NCI-H1930 (cell line): ENCODE data around the gene CZIB.
"Not testable (repeated sequence)": the region's sequence is repeated elsewhere in the genome, so short reads cannot be mapped to it uniquely, and the experiment has no call there.

Source experiments
- DNase-seq, 2 experiments: peaks; one replicate each; lab custom pipeline; 2025; lab: John Stamatoyannopoulos, UW

Gene CZIB

DNA sequence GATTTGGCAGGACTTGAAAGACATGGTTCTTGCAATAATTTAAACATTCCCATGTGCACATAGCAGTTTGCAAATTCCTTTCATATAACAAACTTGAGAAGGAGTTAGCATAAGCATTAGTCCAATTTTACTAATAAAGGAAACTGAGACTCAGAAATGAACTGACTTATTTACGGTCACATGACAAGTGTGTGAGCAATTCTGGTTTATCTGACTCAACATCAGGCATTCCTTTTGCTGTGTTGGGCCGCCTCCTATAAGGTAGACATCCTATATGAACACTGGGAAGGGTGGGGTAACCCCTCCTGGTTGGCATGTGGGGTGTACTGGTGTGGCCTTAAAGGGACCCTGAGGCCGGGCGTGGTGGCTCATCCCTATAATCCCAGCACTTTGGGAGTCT lies 32.3 kb downstream of the CZIB start:
- no peak for DNase-seq

- no peak for DNase-seq
Measured at GRCh38 chr1:53187401-53187800, 33.0 kb downstream of the CZIB start.

DNA sequence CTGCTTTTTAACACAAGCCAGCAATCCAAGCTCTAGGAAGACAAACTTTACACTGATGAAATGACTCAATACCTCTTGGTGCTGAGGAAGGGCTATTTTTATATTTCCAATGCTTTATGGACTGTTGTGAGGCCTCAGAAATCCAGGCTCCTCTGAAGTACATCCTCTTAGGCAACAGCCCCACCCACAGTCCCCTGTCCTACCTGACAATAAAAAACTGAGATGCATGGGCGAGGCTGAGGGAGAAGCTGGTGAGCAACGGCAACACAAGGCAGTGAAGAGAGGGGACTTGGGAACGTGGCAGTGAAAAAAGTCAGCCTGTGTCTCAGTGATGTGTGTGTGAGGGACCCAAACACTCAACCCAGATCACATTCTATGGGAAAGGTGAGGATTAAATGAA lies 33.9 kb downstream of the CZIB start:
- DNase-seq, result no peak

DNA sequence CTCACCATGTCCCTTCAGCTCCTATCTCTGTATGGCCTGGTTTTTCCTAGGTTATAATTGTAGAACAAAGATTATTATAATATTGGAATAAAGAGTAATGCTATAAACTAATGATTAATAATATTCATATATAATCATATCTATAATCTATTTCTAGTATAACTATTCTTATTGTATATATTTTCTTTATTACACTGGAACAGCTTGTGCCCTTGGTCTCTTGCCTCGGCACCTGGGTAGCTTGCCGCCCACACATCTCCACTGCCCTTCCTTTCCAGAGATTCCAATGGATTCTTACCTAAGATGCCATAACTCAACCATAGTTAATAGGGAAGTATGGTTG lies 34.5 kb downstream of the CZIB start:
- DNase-seq, result not testable (repeated sequence)

- DNase-seq, result no peak
Measured at GRCh38 chr1:53183095-53183990, 37.1 kb downstream of the CZIB start.

DNA sequence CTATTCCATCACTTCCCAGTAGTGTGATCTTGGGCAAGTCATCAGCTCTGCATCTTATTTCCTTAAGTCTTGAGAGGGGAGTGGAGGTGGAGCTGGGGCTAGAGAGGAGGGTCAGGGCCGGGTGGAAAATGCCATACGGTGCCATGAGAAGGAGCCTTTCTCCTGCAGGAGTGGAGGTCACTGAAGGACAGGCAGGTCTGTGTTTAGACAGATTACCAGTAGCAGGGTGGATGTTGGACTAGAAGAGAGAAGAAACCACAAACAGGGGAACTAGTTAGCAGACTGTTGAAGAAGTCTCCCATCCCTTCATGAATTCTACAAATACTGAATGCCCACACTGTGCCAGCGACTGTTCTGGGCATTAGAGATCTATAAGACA lies 37.7 kb downstream of the CZIB start:
- no peak for DNase-seq

GRCh38 chr1:53182111-53182593 lies 38.3 kb downstream of the CZIB start:
- peak; percentile 22 to 68 for DNase-seq

DNA sequence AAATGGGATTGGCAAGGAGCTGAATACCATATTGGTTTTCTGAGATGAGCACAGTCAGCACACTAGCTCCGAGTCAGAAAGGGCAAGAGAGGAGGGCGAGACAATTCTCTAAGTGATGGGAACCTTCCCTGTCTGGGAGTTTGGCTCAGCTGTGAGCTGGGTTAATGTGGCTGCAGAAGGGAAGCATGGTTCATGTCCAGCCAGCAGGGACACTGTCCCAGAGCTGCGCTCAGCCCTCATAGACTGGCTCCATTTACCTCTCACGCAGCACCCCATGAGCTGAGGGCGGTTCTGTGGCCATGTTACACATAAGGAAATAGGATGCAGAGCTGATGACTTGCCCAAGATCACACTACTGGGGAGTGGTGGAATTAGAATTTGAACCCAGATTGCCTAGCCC lies 39.5 kb downstream of the CZIB start:
- DNase-seq, result no peak

DNA sequence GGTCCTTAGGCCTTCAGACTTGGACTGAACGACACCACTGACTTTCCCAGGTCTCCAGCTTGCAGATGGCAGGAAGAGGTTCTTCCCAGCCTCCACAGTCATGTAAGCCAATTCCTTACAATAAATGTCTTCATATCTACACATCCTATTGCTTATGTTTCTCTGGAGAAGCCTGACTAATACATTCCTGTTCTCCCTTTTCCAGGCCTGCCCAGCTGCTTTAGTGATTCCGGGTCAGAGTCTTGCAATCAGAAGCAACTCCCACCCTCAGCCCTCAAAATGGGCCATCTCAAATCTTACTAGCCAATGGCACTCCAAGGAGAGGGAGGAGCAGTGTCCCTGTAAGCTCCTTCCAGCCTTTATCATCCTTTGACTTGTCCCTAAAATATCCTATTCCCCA lies 40.2 kb downstream of the CZIB start:
- DNase-seq, result no peak

DNA sequence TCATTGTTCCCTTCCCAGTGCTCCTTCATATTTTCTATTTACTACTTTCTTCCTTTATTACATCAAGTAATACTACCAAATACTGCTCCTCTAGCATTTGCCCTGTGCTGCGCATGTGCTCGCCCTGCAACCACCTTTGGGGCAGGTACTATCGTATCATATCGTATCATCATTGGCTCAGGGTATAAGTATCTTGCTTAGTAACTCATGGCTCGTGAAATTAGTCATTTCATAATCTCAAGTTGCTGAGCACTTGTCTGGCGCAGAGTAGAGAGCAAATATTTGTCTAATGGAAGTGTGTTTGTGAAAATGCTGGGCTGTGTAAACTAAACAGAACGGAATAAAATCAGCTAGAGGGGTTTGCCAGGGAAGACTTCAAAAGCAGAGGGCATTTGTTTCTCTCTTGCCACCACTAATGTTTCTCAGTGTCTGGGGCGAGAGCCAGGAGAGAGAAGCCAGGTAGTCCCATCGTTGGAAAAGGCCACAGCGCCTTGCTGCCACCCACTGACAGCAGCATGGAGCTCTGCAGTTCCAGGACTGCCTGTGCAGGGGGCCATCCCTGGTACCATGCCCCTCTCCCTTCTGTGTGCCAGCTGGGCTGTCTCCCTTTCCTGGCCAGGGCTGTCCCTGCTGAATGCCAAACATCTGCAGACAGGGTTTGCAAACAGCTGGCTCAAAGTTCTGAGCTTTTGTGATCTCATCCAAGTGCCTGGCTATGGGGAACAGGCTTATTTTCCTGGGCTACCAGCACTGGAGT lies 43.8 kb downstream of the CZIB start:
- no peak for DNase-seq

GRCh38 chr1:53174971-53175913 lies 45.2 kb downstream of the CZIB start:
- DNase-seq, result no peak

- DNase-seq, result no peak
Measured at GRCh38 chr1:53172426-53173128, 47.9 kb downstream of the CZIB start.

DNA sequence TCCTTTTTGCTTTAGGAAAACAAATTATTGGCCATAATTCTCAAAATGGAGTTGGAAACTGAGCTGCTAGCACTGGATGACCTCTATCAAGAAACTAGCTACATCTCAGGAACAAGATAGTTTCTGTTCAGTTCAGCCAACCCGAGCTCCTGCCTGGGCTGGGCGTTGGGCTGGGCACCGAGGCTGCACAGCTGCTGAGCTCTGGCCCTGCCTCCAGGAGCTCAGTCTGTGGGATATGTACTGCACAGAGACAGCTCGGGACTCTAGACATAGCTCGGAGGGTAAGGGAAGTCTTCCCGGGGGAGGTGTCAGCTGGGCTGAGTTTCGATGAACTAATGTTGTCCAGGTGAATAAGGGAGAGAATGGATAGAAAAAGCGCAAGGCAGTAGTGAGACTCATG lies 53.5 kb downstream of the CZIB start:
- DNase-seq, result no peak

- no peak for DNase-seq
Measured at GRCh38 chr1:53166366-53166765, 54.1 kb downstream of the CZIB start.

DNA sequence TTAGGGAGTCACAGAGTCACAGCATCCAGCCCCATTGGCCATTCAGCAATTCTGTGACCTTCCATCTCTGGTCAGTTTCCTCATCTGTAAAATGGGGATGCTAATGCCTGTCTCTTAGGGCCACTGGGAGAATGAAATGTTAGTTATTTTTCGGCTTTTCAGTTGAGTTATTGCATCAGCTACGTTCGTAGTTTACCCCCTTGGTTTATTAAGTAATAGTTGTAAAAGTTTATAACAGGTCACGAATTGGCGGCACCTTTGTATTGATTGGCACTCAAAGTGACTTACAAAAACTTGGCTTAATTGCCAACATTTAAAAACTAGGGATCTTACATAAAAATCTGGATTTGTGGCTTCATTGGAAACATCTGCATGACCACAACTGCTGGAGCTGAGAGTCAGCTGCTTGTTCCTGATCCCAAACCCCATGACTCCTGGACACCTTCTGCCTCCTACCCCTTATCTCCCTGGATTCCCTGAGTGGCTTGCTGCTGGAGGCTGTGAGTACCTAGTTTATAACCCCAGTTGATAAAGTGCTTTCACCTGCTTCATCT lies 54.9 kb downstream of the CZIB start:
- DNase-seq, result no peak
